Upper lobe of right lung (tissue), 1 donor: ENCODE results near the gene MTURN. TPM values are rescaled to one million over a fixed set of nuclear protein-coding genes. Genes with fewer than 3 reads are reported as not detected.
"Not testable (repeated sequence)": the region's sequence is repeated elsewhere in the genome, so short reads cannot be mapped to it uniquely, and the experiment has no call there.

ENCODE experiments used
- ATAC-seq: fragments of 200-7000 bp; cut with Tn5 transposase; one replicate; pipeline ENCODE4 v1.9.1; 2020; ENCODE audit warnings: mild to moderate bottlenecking, moderate library complexity
- DNase-seq: peaks from one replicate; pipeline ENCODE4 v3.0.0-alpha.2; 2020
- H3K27ac ChIP-seq: fragments of 200-600 bp; one replicate; pipeline ENCODE4 v1.8.0; 2022
- H3K27me3 ChIP-seq: fragments of 200-600 bp; one replicate; pipeline ENCODE4 v1.8.0; 2022; ENCODE audit warnings: mild to moderate bottlenecking
- H3K36me3 ChIP-seq: fragments of 200-600 bp; one replicate; pipeline ENCODE4 v1.8.0; 2022
- H3K4me1 ChIP-seq: fragments of 200-600 bp; one replicate; pipeline ENCODE4 v1.8.0; 2022
- H3K4me3 ChIP-seq: fragments of 200-600 bp; one replicate; pipeline ENCODE4 v1.8.0; 2022; ENCODE audit warnings: mild to moderate bottlenecking
- H3K9me3 ChIP-seq: fragments of 200-600 bp; one replicate; pipeline ENCODE4 v1.8.0; 2022
- intact Hi-C: fragments of 100-400 bp; cut with DNase I; formaldehyde crosslinking; loops from one replicate; pipeline ENCODE4 v1.11.0; 2022
- total RNA-seq: library from RNA; stranded (reverse); fragmentation: NEBNext Ultra II Directional; extraction: Animal tissue kit (Norgen Biotek cat#: 25700); gene quantifications from one replicate; pipeline ENCODE4 v1.2.1, GENCODE V29; 2021
- TF ChIP-seq, protein P1 (sequence below): fragments of 200-600 bp; IDR thresholded peaks from one replicate; pipeline ENCODE4 v1.8.0; 2022; ENCODE audit warnings: antibody characterized with exemption
- donor health status: DM: no; HTN: yes; CAD: no; lungs with severe emphysema.

The MTURN gene
- total RNA-seq, 1 donor from 2014 or later: 31.3 TPM

DNA sequence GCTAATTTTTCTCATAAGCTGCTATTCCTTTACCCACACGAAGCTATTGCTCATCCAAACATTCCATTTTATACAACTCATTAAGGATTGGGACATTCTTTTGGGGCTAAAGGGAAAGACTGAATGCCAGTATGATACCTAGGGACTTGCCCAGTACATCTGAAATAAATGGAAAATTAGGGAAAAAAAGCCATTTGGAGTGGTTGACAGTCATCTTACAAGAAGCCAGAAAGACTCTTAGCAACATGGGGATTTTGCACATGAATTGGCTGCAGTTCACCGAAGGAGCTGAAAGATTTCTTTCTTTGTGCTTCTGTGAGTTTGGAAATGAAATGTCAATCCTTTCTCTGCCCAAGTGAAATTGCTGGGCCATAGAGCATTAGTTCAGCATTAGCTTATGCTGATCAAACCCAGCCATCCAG is 43.3 kb upstream of the MTURN start:
- ATAC-seq (no peak), DNase-seq (no peak)
- TF ChIP-seq, protein P1, sequence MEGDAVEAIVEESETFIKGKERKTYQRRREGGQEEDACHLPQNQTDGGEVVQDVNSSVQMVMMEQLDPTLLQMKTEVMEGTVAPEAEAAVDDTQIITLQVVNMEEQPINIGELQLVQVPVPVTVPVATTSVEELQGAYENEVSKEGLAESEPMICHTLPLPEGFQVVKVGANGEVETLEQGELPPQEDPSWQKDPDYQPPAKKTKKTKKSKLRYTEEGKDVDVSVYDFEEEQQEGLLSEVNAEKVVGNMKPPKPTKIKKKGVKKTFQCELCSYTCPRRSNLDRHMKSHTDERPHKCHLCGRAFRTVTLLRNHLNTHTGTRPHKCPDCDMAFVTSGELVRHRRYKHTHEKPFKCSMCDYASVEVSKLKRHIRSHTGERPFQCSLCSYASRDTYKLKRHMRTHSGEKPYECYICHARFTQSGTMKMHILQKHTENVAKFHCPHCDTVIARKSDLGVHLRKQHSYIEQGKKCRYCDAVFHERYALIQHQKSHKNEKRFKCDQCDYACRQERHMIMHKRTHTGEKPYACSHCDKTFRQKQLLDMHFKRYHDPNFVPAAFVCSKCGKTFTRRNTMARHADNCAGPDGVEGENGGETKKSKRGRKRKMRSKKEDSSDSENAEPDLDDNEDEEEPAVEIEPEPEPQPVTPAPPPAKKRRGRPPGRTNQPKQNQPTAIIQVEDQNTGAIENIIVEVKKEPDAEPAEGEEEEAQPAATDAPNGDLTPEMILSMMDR: no peak
- H3K27me3 ChIP-seq: no peaks in the 10 kb centered on the region
- no peak overlapping the region for H3K27ac ChIP-seq
- H3K4me1 ChIP-seq: no peaks in the 10 kb centered on the region
- H3K9me3 ChIP-seq: no peaks in the 10 kb centered on the region
- intact Hi-C loops: no loop called here
- H3K36me3 ChIP-seq: no peaks in the 10 kb centered on the region
- H3K4me3 ChIP-seq: no peak overlapping the region

DNA sequence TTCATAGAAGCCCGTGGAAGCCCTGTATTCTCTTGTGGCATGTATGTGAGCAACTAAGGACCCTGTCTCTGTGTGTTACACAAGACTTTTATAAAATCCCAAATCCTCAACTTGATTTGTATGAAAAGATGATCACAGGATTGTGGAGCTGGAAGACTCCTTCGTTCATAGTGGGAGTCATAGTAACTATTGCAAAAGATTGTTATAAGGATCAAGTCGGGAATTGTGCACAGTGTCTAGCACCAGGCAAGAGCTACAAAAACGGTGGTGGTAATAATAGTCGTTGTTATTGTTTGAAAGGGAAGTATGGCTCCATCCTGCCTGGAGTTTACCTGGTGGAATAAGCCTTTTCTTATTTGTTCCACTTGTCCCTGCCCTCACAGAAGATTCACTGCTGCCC is 42.8 kb upstream of the MTURN start:
- H3K4me3 ChIP-seq: no peak overlapping the region
- H3K9me3 ChIP-seq: no peaks in the 10 kb centered on the region
- ATAC-seq: no peak
- DNase-seq: no peak
- no peak overlapping the region for H3K27ac ChIP-seq
- H3K36me3 ChIP-seq: no peaks in the 10 kb centered on the region
- intact Hi-C loops: no loop called here
- H3K27me3 ChIP-seq: no peaks in the 10 kb centered on the region
- TF ChIP-seq, protein P1: no peak
- H3K4me1 ChIP-seq: no peaks in the 10 kb centered on the region

DNA sequence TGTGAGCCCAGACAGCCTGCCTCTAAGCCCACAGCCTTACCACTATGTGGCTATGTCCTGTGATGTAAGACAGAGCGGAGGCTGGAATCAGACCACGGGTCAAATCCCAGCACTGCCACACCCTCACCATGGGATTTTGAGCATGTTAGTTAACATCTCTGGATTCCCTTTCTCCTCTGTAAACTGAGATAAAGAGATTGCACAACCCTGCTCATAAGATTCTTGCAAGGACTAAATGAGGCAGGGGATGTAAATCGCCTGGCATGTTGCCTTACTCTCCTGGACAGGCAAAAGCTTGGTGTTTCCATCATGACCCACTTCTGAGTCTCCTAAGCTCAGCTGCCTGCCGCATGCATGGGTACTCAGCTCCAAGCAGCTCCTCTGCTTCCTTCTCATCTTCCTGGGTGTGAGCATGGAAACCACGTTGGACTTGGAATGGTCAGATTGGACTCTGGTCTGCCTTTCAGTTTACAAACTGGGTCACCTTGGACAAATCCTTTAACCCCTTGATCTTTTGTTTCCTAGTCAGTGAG is 41.3 kb upstream of the MTURN start:
- TF ChIP-seq, protein P1: no peak
- no peak overlapping the region for H3K27ac ChIP-seq
- no peaks in the 10 kb centered on the region for H3K36me3 ChIP-seq
- ATAC-seq (peak; percentile 65), DNase-seq (no peak)
- intact Hi-C loops: no loop called here
- H3K4me1 ChIP-seq: no peaks in the 10 kb centered on the region
- H3K4me3 ChIP-seq: no peak overlapping the region
- no peaks in the 10 kb centered on the region for H3K27me3 ChIP-seq
- H3K9me3 ChIP-seq: no peaks in the 10 kb centered on the region

DNA sequence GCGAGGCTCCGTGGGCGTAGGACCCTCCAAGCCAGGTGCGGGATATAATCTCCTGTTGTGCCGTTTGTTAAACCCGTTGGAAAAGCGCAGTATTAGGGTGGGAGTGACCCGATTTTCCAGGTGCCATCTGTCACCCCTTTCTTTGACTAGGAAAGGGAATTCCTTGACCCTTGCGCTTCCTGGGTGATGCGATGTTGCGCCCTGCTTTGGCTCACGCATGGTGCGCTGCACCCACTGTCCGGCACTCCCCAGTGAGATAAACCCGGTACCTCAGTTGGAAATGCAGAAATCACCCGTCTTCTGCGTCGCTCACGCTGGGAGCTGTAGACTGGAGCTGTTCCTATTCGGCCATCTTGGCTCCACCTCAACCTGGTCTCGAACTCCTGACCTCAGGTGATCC is 36.2 kb upstream of the MTURN start:
- H3K27me3 ChIP-seq, H3K4me3 ChIP-seq, DNase-seq, ATAC-seq, H3K36me3 ChIP-seq, H3K9me3 ChIP-seq, H3K27ac ChIP-seq, intact Hi-C loops, H3K4me1 ChIP-seq: not testable (repeated sequence)

DNA sequence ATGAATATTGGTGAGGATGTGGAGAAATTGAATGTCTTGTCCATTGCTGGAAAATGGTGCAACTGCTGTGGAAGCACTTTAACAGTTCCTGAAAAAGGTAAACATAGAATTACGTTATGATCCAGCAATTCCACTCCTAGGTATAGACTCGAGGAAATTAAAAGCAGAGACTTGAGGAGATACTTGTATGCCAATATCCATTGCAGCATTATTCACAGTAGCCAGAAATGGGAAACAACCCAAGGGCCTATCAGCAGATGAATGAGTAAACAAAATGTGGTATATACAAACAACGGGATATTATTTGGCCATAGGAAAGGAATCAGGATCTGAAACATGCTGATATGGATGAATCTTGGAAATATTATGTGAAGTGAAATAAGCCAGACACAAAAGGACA is 32.5 kb upstream of the MTURN start:
- H3K27ac ChIP-seq: no peak overlapping the region
- TF ChIP-seq, protein P1: no peak
- H3K36me3 ChIP-seq: no peaks in the 10 kb centered on the region
- no peaks in the 10 kb centered on the region for H3K4me1 ChIP-seq
- intact Hi-C loops: no loop called here
- H3K4me3 ChIP-seq: no peak overlapping the region
- no peaks in the 10 kb centered on the region for H3K27me3 ChIP-seq
- no peak for DNase-seq
- ATAC-seq: no peak
- no peaks in the 10 kb centered on the region for H3K9me3 ChIP-seq

DNA sequence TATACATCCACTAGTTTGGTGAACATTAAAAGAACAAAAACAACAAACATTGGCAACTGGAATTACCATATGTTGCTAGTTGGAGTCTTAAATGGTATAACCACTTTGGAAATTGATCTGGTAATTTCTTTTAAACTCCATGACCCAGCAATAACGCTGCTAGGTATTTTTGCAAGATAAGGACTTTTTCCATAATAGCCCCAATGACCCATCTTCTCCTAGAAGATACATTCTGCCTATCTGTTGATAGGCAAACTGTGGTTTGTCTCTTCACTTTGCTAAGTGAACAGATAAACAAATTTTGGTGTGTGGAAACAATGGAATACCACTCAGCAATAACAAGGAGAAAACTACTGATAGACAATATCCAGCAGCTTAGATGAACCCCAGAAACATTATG is 30.6 kb upstream of the MTURN start:
- DNase-seq (no peak), ATAC-seq (no peak)
- no peaks in the 10 kb centered on the region for H3K27me3 ChIP-seq
- TF ChIP-seq, protein P1: no peak
- H3K4me1 ChIP-seq: no peaks in the 10 kb centered on the region
- H3K4me3 ChIP-seq: no peak overlapping the region
- no peak overlapping the region for H3K27ac ChIP-seq
- intact Hi-C loops: no loop called here
- H3K9me3 ChIP-seq: no peaks in the 10 kb centered on the region
- H3K36me3 ChIP-seq: no peaks in the 10 kb centered on the region
